Adipocyte (in vitro differentiated cells): ENCODE results near the gene ZBTB20.
A peak's percentile ranks its signal among the peaks of the same experiment; 100 is the strongest.

Source experiments
- DNase-seq: peaks from one replicate; pipeline ENCODE4 v3.0.0-alpha.2; 2015; ENCODE audit warnings: low read depth
- H3K27me3 ChIP-seq: replicated peaks from 2 replicates; pipeline ENCODE4 v1.7.0; 2013; ENCODE audit warnings: mild to moderate bottlenecking, low read length, moderate library complexity; ENCODE audit not compliant: control insufficient read depth, insufficient read depth
- H3K36me3 ChIP-seq: 2 replicates; pipeline ENCODE4 v1.7.0; 2013; ENCODE audit warnings: low read length, mild to moderate bottlenecking, moderate library complexity; ENCODE audit not compliant: control insufficient read depth, insufficient read depth, severe bottlenecking
- H3K4me1 ChIP-seq: 2 replicates; pipeline ENCODE4 v1.7.0; 2013; ENCODE audit warnings: mild to moderate bottlenecking, low read length, moderate library complexity; ENCODE audit not compliant: control insufficient read depth, insufficient read depth
- H3K4me3 ChIP-seq: 2 replicates; pipeline ENCODE4 v1.7.0; 2013; ENCODE audit warnings: mild to moderate bottlenecking, low read length, moderate library complexity
- H3K9ac ChIP-seq: 2 replicates; pipeline ENCODE4 v1.7.0; 2013; ENCODE audit warnings: mild to moderate bottlenecking, low read length, moderate library complexity
- H3K9me3 ChIP-seq: 2 replicates; pipeline ENCODE4 v1.7.0; 2013; ENCODE audit warnings: mild to moderate bottlenecking, low read length, moderate library complexity; ENCODE audit not compliant: control insufficient read depth

Gene ZBTB20

DNA sequence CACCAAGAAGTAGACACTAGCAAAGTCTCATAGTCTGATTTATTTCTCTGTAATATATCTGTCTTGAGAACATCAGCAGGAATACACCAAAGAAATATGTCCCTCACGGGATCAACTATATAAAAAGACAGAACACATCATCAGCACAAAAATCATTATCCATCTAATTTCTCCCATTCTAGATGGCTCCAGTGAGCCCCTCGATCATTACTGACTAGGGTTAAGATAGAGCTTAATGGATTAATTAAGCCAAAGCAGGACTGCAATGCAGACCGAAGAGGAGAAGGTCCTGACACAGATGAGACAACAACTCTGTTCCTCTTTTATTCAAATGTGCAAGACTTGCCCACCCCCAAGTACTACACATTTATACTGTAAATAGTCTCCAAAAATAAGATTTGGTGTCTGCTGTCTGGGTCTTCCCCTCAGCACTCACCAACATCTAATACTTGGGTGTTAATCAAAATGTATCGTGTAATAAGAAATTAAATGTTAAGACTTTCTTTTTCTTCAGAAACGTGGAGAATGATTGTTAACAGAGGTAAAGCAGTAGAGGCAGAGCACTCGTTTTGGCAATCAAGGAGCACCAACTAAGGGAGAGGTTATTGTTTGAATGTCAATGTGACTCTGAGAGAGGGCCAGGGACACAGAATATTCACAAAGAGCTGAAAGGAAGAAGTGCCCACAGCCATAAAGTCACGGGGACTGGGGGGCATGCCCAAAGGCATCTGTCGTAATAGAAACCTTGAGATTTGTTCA is 719.6 kb downstream of the ZBTB20 start:
- DNase-seq, result no peak
- H3K9ac ChIP-seq, result no peak overlapping the region
- H3K27me3 ChIP-seq, result no peaks in the 10 kb centered on the region
- H3K4me3 ChIP-seq, result no peak overlapping the region
- H3K4me1 ChIP-seq, result peaks cover 7% of the 10 kb centered on the region
- no peaks in the 10 kb centered on the region for H3K36me3 ChIP-seq
- no peaks in the 10 kb centered on the region for H3K9me3 ChIP-seq

DNA sequence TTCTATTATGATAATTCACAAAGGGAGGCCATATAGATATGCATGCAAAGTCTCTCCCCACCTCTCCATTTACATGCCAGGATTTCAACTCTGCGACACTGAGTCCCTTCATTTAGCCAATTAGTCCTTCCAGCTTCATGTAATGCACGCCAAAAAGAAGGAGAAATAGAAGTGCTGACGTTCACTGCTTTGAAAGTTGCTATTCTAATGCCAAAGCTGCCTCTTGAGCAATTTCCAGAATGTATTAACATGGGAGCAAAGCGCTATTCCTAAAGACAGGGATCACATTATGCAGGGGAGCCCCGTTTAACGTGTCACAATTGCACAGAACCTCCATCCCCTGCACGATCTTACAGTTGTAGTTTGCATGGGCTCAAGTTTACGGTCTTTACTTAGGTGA is 722.8 kb downstream of the ZBTB20 start:
- no peak overlapping the region for H3K9ac ChIP-seq
- H3K9me3 ChIP-seq, result no peaks in the 10 kb centered on the region
- H3K36me3 ChIP-seq, result no peaks in the 10 kb centered on the region
- no peak for DNase-seq
- H3K4me3 ChIP-seq, result no peak overlapping the region
- H3K4me1 ChIP-seq, result peaks cover 11% of the 10 kb centered on the region
- H3K27me3 ChIP-seq, result no peaks in the 10 kb centered on the region

- Histone ChIP-seq H3K9ac (no peak overlapping the region), H3K9me3 (no peaks in the 10 kb centered on the region), H3K36me3 (no peaks in the 10 kb centered on the region), H3K4me3 (no peak overlapping the region), H3K4me1 (peaks cover 41% of the 10 kb centered on the region), H3K27me3 (no peaks in the 10 kb centered on the region)
- no peak for DNase-seq
These were observed 725.9 kb downstream of the ZBTB20 start for GRCh38 chr3:114421204-114421603.

GRCh38 chr3:114420072-114420471 is 727.0 kb downstream of the ZBTB20 start:
- Histone ChIP-seq H3K9ac (no peak overlapping the region), H3K36me3 (no peaks in the 10 kb centered on the region), H3K4me1 (peaks cover 44% of the 10 kb centered on the region), H3K27me3 (no peaks in the 10 kb centered on the region), H3K4me3 (no peak overlapping the region), H3K9me3 (no peaks in the 10 kb centered on the region)
- DNase-seq, result peak; percentile 25

GRCh38 chr3:114418724-114419543 is 728.2 kb downstream of the ZBTB20 start:
- H3K27me3 ChIP-seq, result no peaks in the 10 kb centered on the region
- peak; percentile 96 for DNase-seq
- H3K4me1 ChIP-seq, result peaks cover 40% of the 10 kb centered on the region
- peak overlapping the region; percentile 78 for H3K4me3 ChIP-seq
- H3K9ac ChIP-seq, result peak overlapping the region; percentile 81
- H3K36me3 ChIP-seq, result no peaks in the 10 kb centered on the region
- no peaks in the 10 kb centered on the region for H3K9me3 ChIP-seq

- H3K4me1 ChIP-seq, result peaks cover 46% of the 10 kb centered on the region
- H3K36me3 ChIP-seq, result no peaks in the 10 kb centered on the region
- H3K4me3 ChIP-seq, result peak overlapping the region; percentile 78
- H3K9me3 ChIP-seq, result no peaks in the 10 kb centered on the region
- DNase-seq, result peak; percentile 68
- H3K9ac ChIP-seq, result peak overlapping the region; percentile 27
- H3K27me3 ChIP-seq, result no peaks in the 10 kb centered on the region
These were observed 729.0 kb downstream of the ZBTB20 start for GRCh38 chr3:114418107-114418506.

GRCh38 chr3:114417675-114418074 is 729.4 kb downstream of the ZBTB20 start:
- DNase-seq, result no peak
- no peaks in the 10 kb centered on the region for H3K9me3 ChIP-seq
- H3K27me3 ChIP-seq, result no peaks in the 10 kb centered on the region
- H3K4me3 ChIP-seq, result peak overlapping the region; percentile 78
- no peaks in the 10 kb centered on the region for H3K36me3 ChIP-seq
- peaks cover 50% of the 10 kb centered on the region for H3K4me1 ChIP-seq
- H3K9ac ChIP-seq, result peak overlapping the region; percentile 47

GRCh38 chr3:114417265-114417664 is 729.8 kb downstream of the ZBTB20 start:
- DNase-seq, result no peak
- Histone ChIP-seq H3K9ac (peak overlapping the region; percentile 47), H3K4me3 (peak overlapping the region; percentile 78), H3K4me1 (peaks cover 54% of the 10 kb centered on the region), H3K9me3 (no peaks in the 10 kb centered on the region), H3K27me3 (no peaks in the 10 kb centered on the region), H3K36me3 (no peaks in the 10 kb centered on the region)

GRCh38 chr3:114411811-114412803 is 735.0 kb downstream of the ZBTB20 start:
- Histone ChIP-seq H3K4me1 (peaks cover 47% of the 10 kb centered on the region), H3K27me3 (no peaks in the 10 kb centered on the region), H3K4me3 (no peak overlapping the region), H3K9ac (peak overlapping the region; percentile 50), H3K36me3 (no peaks in the 10 kb centered on the region), H3K9me3 (no peaks in the 10 kb centered on the region)
- peak; percentile 67 for DNase-seq

- Histone ChIP-seq H3K9ac (peak overlapping the region; percentile 27), H3K27me3 (no peaks in the 10 kb centered on the region), H3K4me3 (no peak overlapping the region), H3K9me3 (no peaks in the 10 kb centered on the region), H3K4me1 (peaks cover 44% of the 10 kb centered on the region), H3K36me3 (no peaks in the 10 kb centered on the region)
- DNase-seq, result peak; percentile 72
These were observed 735.9 kb downstream of the ZBTB20 start for GRCh38 chr3:114411190-114411668.
